HG02798 (cell line): ENCODE results near the gene SMYD5.
A peak's percentile ranks its signal among the peaks of the same experiment; 100 is the strongest.
"Not testable (repeated sequence)": the region's sequence is repeated elsewhere in the genome, so short reads cannot be mapped to it uniquely, and the experiment has no call there.

Source experiments
- ATAC-seq: cut with Tn5 transposase; IDR thresholded peaks from one replicate; pipeline ENCODE4 v1.9.1; 2021; ENCODE audit warnings: mild to moderate bottlenecking; ENCODE audit not compliant: unreplicated experiment, poor library complexity

The SMYD5 gene

DNA sequence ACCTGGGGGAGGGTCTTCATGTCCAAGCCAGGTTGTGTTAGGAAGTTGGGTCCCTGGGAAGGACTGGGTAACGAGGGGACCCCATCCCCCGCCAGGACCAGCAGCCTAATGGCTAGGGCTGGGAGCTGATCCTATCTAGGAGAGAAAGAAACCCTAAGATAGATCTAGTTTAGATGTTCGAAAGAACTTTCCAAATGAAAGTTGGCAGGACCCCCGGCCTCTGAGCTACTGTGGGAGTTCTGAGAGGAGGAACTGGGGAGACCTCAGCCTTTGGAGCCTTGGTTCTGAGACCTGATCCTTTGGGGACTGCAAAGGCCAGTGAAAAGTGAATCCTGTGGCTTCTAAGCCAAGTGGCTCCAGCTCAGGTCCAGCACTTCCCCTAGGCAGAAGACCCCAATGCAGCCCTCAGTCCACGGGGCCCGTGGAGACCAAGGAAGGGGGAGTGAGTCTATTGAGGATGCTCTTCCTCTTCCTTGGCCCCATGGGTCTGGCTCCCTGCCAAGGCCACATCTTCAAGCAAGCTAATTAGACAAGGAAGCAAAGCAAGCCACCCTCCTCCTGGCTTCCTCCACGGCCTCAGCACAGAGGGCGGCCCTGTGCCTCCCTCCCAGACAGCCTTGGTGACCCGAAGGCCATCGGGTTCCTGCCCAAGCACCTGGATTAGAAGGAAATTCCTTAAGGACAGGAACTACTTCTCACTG lies 43.5 kb downstream of the SMYD5 start:
- no peak for ATAC-seq

GRCh38 chr2:73258186-73258912 lies 44.3 kb downstream of the SMYD5 start:
- no peak for ATAC-seq

DNA sequence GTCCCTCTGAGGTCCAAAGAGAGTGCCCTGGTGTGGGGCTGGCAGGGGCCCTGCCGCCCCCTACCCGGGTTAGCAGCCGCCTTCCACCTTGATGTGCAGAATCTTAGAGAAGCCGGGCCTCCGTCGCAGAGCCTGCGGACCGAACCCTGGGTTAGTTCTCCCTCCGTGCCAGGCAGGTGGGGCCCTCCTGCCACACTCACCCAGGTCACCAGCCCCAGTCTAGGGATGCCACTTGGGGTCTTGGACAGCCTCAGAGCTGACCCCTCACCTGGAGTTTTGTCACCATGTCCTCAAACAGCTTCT lies 44.8 kb downstream of the SMYD5 start:
- ATAC-seq, result no peak

- ATAC-seq, result no peak
These were observed 45.2 kb downstream of the SMYD5 start for GRCh38 chr2:73259276-73259675.

- no peak for ATAC-seq
These were observed 45.8 kb downstream of the SMYD5 start for GRCh38 chr2:73259704-73260337.

DNA sequence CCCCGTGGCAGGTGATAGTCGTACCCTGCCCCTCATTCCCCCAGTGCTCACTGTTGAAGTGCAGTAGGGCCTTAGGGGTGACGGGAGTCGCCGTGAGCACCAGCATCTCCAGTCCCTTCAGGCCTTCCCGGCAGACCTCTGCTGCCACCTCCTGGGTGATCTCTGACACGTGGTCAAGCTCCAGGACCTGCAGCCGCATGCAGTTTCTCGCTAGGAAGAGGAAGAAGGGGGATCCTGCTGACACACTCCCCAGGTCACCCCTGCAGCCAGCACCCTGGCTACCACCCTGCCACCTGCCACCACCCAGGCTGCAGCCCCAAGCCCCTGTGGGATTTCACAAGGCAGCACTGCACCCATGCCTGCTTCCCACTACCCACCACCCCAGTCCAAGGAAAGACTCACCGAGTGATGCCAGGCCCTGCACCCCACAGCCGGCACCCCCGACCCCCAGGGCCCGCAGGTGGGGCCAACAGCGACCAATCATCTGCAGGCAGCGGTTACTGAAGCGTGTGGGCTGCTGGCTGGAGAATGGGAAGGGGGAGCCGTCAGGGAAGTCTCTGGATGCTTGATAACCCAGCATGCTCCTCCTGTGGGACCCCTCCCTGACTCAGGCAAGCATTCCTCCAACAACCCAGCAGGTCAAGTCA lies 46.4 kb downstream of the SMYD5 start:
- ATAC-seq, result no peak

- no peak for ATAC-seq
These were observed 48.1 kb downstream of the SMYD5 start for GRCh38 chr2:73262108-73262651.

GRCh38 chr2:73262691-73263429 lies 48.8 kb downstream of the SMYD5 start:
- not testable (repeated sequence) for ATAC-seq

DNA sequence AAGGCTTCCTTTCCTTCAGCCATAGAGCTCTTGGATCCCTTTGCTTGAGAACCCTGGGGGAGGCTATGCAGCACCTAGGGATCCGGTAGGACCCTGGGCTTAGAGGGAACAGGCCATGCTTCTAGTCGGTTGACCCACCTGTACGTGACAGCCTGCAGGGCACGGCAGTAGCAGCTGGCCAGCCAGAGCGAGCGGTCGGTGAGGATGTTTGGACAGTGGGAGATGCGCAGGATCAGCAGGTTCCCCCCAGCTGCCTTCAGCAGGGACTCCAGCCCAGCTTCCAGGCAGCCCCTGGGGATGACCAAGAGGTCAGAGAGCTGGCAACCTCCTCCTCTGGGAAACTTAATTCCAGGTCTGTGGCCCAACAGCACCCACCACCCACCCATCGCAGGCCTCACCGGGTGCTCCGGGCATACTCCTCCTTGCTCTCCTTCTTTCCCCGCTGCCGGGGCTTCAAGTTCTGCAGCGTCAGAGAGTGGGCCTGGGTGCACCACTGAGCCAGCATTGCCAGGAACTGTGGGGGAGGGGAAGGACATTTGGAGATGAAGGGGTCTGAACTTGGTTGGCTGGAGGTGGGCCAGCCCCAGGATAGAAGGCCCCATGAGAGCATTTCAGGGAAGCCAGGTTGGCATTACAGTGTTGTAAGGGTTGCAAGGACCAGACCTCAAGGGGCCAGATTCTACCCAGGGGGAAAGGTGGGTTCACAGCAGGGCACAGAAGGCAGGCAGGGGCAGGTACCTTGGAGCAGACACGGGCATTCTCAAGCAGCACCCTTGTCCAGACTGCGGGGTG lies 49.7 kb downstream of the SMYD5 start:
- ATAC-seq, result no peak

- ATAC-seq, result no peak
These were observed 50.2 kb downstream of the SMYD5 start for GRCh38 chr2:73264332-73264606.

GRCh38 chr2:73264783-73265182 lies 50.7 kb downstream of the SMYD5 start:
- no peak for ATAC-seq

GRCh38 chr2:73265298-73266060 lies 51.4 kb downstream of the SMYD5 start:
- no peak for ATAC-seq

DNA sequence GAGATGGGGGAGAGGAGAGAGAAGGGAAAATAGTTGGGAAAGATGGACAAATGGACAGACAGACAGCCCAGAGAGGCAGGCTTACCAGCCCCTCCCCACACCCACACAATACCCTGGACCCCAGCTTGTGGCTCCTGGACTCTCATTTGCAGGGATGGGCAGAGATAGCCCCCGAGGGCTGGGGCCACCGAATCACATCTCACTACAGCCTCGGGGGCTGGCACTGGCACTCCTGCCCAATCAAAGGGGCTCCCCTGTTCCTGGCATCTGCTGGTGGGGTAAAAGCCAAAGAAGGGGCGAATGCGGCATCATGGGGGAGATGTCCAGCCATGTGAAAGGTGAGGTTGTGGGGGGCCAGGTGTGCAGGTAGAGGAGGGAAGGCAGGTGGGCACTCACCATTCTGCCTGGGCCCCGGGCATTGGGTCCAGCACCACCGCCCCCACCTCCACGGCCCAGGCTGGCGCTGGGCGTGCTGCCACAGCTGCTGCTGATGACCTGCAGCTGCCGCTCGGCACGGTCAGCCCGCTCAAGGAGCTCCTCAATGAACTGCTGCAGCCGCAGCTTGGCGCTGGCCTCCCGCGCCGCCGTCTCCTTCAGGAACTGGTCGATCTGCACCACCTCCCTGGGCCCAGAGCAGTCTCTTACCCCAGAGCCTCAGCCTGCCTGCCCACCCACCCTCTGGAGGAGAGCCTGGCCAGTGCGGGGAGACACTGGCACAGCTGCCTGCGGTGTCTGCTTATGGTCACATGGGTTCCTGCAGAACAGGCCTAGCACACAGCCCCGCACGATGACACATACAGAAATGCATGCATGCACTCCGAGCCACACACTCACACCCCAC lies 52.2 kb downstream of the SMYD5 start:
- no peak for ATAC-seq

DNA sequence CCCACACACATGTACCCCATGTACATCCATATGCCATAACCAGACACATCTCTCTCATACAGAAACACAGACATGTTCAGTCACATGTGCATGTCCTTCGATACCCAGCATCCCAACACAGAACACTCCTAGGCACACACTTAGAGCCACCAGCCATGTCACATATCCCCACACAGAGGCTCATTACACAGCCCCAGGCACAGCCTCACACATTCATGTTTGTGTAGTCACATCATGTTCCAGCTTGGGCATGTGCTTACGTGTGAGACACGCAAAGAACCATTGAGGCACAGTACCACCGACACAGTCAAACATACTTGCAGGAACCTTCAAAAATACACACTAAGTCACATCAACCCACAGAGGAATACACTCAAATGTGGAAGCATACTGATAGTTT lies 53.0 kb downstream of the SMYD5 start:
- no peak for ATAC-seq

- ATAC-seq, result no peak
These were observed 54.4 kb downstream of the SMYD5 start for GRCh38 chr2:73268366-73268829.

- ATAC-seq, result peak; percentile 77
These were observed 55.0 kb downstream of the SMYD5 start for GRCh38 chr2:73268830-73269685.
